A549 (cell line): ENCODE results near the gene INSIG1.

Experiments
- BHLHE40 ChIP-seq: IDR thresholded peaks from 2 replicates; pipeline ENCODE4 v1.6.1; 2012; ENCODE audit warnings: low read depth, low read length, inconsistent platforms
- CBX8 ChIP-seq: fragments of 200-600 bp; sonication (generic); IDR thresholded peaks from 2 replicates; pipeline ENCODE4 v1.6.1; 2016
- HOXB5 ChIP-seq: fragments of 250-450 bp; sonication (Bioruptor Pico); IDR thresholded peaks from 2 replicates; pipeline ENCODE4 v1.5.0; 2020; ENCODE audit warnings: mild to moderate bottlenecking, moderate library complexity
- KDM5A ChIP-seq: fragments of 200-600 bp; sonication (generic); IDR thresholded peaks from 2 replicates; pipeline ENCODE4 v1.6.1; 2016; ENCODE audit warnings: antibody characterized with exemption, mild to moderate bottlenecking
- NR3C1 ChIP-seq: fragments of >200 bp; sonication (Bioruptor Twin); formaldehyde crosslinking; IDR thresholded peaks from 3 replicates; pipeline ENCODE4 v1.6.1; 2017
- POLR2A ChIP-seq: IDR thresholded peaks from 2 replicates; pipeline ENCODE4 v1.6.1; 2012; ENCODE audit warnings: mild to moderate bottlenecking, low read length
- RAD21 ChIP-seq, 2 experiments: fragments of >200 bp in 1 of 2; sonication (Bioruptor Twin) in 1 of 2; formaldehyde crosslinking in 1 of 2; IDR thresholded peaks in 1 of 2; conservative IDR thresholded peaks in 1 of 2; 2 replicates in 1 of 2; 3 replicates in 1 of 2; pipeline ENCODE4 v1.6.1; 2012 to 2018; ENCODE audit warnings: inconsistent platforms in 1 of 2
- ZC3H11A ChIP-seq: fragments of 450-650 bp; IDR thresholded peaks from 2 replicates; pipeline ENCODE4 v1.6.1; 2014; ENCODE audit warnings: antibody characterized with exemption, mild to moderate bottlenecking
- ZFP36 ChIP-seq: fragments of 450-650 bp; IDR thresholded peaks from 2 replicates; pipeline ENCODE4 v1.6.1; 2014; ENCODE audit warnings: borderline replicate concordance; ENCODE audit not compliant: partially characterized antibody
- TF ChIP-seq, protein P1 (sequence below): fragments of >200 bp; sonication (Bioruptor Twin); formaldehyde crosslinking; IDR thresholded peaks from 3 replicates; pipeline ENCODE4 v1.5.1; 2016
- TF ChIP-seq, protein P2 (sequence below): fragments of >200 bp; sonication (Bioruptor Twin); formaldehyde crosslinking; IDR thresholded peaks from 3 replicates; pipeline ENCODE4 v1.6.1; 2016
- TF ChIP-seq, protein P3 (sequence below): IDR thresholded peaks from 2 replicates; pipeline ENCODE4 v1.6.1; 2012
- TF ChIP-seq, protein P4 (sequence below): fragments of 450-650 bp; IDR thresholded peaks from 2 replicates; pipeline ENCODE4 v1.6.1; 2014; ENCODE audit warnings: antibody characterized with exemption
- TF ChIP-seq, protein P5 (sequence below): fragments of 150-350 bp; IDR thresholded peaks from 2 replicates; pipeline ENCODE4 v1.6.1; 2014; ENCODE audit warnings: low read depth, mild to moderate bottlenecking, low read length

DNA sequence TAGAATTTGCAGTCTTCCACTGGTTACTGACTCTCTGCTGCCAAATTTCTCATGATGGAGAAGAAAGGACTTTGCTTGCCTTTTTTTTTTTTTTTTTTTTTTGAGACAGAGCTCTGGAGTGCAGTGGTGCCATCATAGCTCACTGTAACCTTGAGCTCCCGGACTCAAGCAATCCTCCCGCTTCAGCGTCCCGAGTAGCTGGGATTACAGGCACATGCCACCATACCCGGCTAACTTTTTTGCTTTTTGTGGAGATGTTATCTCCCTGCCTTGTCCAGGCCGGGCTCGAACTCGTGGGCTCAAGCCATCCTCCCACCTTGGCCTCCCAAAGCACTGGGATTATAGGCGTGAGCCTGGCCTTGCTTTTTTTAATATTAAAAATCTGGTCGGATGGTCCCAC, 6.2 kb downstream of the INSIG1 start:
- no peak for TF ChIP-seq KDM5A
- no peak for TF ChIP-seq BHLHE40
- TF ChIP-seq POLR2A, result no peak
- TF ChIP-seq, protein P1, sequence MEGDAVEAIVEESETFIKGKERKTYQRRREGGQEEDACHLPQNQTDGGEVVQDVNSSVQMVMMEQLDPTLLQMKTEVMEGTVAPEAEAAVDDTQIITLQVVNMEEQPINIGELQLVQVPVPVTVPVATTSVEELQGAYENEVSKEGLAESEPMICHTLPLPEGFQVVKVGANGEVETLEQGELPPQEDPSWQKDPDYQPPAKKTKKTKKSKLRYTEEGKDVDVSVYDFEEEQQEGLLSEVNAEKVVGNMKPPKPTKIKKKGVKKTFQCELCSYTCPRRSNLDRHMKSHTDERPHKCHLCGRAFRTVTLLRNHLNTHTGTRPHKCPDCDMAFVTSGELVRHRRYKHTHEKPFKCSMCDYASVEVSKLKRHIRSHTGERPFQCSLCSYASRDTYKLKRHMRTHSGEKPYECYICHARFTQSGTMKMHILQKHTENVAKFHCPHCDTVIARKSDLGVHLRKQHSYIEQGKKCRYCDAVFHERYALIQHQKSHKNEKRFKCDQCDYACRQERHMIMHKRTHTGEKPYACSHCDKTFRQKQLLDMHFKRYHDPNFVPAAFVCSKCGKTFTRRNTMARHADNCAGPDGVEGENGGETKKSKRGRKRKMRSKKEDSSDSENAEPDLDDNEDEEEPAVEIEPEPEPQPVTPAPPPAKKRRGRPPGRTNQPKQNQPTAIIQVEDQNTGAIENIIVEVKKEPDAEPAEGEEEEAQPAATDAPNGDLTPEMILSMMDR, result no peak
- TF ChIP-seq, protein P2, sequence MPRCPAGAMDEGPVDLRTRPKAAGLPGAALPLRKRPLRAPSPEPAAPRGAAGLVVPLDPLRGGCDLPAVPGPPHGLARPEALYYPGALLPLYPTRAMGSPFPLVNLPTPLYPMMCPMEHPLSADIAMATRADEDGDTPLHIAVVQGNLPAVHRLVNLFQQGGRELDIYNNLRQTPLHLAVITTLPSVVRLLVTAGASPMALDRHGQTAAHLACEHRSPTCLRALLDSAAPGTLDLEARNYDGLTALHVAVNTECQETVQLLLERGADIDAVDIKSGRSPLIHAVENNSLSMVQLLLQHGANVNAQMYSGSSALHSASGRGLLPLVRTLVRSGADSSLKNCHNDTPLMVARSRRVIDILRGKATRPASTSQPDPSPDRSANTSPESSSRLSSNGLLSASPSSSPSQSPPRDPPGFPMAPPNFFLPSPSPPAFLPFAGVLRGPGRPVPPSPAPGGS, result no peak
- TF ChIP-seq RAD21 (conservative IDR thresholded peaks at IDR 0.05 in 1 of 2, IDR thresholded peaks at IDR 0.05 in 1 of 2), result no peak
- no peak for TF ChIP-seq CBX8
- TF ChIP-seq, protein P3, sequence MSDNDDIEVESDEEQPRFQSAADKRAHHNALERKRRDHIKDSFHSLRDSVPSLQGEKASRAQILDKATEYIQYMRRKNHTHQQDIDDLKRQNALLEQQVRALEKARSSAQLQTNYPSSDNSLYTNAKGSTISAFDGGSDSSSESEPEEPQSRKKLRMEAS, result no peak
- TF ChIP-seq NR3C1, result no peak
- TF ChIP-seq, protein P4, sequence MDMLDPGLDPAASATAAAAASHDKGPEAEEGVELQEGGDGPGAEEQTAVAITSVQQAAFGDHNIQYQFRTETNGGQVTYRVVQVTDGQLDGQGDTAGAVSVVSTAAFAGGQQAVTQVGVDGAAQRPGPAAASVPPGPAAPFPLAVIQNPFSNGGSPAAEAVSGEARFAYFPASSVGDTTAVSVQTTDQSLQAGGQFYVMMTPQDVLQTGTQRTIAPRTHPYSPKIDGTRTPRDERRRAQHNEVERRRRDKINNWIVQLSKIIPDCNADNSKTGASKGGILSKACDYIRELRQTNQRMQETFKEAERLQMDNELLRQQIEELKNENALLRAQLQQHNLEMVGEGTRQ, result no peak
- TF ChIP-seq HOXB5, result no peak
- no peak for TF ChIP-seq ZC3H11A
- TF ChIP-seq, protein P5, sequence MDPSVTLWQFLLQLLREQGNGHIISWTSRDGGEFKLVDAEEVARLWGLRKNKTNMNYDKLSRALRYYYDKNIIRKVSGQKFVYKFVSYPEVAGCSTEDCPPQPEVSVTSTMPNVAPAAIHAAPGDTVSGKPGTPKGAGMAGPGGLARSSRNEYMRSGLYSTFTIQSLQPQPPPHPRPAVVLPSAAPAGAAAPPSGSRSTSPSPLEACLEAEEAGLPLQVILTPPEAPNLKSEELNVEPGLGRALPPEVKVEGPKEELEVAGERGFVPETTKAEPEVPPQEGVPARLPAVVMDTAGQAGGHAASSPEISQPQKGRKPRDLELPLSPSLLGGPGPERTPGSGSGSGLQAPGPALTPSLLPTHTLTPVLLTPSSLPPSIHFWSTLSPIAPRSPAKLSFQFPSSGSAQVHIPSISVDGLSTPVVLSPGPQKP, result no peak
- TF ChIP-seq ZFP36, result no peak
